ENCODE measurements around the gene LTF.

LTF gene

DNA sequence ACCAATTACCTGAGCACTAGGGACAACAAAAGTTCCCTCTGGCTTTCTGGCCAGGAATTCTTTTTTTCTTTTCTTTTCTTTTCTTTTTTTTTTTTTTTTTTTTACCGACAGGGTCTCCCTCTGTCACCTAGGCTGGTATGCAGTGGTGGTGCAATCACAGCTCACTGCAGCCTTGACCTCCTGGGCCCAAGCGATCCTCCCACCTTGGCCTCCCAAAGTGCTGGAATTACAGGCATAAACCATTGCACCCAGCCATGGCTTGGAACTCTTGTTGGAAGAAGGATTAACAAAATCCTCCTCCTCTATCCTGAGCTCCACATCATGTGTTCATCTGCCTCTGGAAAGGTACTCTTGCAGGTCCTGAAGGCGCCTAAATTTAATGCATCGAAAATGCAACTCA lies 2.9 kb upstream of the LTF start:
- DNase-seq = no peak

DNA sequence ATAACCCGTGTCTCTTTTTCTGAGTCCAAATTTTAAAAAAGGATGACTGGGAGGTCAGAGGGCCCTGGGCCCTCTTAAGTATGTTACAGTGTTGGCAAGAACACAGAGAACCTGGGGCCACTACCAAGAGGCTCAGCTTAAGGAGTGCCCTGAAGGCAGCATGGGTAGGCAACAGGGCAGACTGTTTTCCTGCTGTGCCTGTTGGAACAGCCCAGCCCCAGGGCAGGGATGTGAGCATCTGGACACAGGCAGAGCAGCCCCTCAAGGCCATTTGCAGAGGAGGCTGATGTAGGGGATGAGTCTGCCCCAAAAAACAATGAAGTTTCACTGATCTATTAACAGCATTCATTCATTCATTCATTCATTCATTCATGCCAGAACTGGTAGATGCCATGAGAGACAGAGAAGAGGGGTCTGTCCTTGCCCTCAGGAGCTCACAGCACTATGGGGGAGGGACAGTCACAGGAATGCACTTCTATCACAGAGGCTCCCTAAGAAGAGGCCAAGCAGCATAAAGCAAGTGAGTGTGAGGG lies 2.2 kb upstream of the LTF start:
- no peak for DNase-seq

DNA sequence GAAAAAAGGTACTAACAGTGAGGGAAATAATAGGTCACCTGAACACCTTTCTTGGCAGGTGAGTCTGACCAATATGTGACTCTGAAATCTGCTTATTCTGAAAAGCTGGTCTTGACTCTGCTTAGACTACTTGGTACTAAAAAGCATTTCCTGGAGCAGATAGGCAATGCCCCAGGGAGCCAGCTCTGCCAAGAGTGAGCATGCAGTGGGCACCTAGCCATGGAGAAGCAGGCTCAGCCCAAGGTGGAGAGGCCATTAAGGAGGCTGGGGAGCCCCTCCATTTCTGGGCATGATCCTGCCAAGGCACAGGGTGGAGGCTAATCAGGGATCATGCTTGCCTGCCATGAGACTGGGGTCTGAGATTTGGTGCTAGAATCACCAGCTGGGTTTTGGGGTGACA lies 1.6 kb upstream of the LTF start:
- no peak for DNase-seq

DNA sequence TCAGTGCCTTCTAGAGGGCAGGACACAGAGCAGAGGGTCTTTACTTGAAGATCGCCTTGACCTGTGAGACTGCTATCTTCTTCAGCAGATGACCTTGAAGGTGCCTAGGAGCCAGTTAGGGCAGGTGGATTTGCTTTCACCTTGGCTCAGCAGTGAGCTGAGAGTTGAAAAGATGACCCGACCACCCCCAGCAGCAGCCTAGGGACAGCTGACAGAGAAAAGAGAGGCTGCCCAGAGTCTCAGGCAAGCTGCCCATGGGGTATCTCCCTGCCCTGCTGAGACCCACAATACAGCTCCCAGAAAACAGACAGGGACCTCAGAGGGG lies 453 bp upstream of the LTF start:
- no peak for DNase-seq

DNA sequence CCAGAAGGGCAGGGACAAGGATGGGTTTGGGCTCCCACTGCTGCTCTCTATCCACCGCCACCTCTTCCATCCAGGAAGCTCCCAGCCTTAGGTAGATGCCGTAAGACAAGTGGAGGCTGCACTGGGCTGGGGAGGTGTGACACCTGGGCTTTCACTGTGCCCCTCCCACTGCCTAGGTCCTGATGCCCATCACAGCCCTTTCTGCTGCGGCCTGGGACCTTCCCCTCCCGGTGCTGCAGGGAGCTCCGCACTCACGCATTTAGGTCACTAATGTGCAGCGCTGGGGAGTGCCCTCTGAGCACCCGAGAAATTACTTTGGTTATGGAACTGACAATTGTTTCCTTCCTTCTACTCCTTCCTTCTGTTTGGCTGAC lies 850 bp downstream of the LTF start:
- DNase-seq = no peak

DNA sequence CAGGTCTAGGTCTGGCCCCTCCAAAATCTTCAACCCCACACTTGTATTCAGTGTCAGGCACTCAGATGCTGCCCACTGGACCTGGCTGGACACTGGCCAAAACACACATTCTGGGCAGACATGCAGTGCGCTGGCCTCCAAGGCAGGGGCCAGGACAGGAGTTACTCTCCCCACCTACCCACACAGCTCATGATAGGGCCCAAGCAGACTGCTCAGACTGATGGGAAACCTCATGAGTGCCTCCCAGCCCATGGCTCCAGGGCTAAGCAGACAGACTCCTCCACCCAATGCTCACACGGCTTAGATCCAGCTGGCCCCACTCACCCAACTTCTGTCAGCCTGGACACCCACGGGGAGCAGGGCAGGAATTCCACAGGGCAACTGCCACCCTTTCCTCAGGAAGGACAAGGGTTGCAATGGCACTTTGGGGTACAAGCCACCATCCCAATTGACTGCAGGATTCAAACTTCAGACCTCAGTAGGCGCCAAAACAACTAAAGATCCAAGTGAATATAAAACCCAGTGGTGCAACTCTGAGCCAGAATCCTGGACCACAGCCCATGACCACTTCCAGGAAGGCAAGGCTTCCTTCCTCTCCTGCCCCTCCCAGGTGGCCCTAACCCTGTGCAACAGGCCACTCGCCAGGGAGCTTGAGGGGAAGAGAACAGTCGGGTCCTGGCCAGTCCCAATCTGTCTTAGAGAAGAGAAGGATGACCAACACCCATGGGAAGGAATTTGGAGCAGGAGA lies 1.4 kb downstream of the LTF start:
- DNase-seq = no peak

DNA sequence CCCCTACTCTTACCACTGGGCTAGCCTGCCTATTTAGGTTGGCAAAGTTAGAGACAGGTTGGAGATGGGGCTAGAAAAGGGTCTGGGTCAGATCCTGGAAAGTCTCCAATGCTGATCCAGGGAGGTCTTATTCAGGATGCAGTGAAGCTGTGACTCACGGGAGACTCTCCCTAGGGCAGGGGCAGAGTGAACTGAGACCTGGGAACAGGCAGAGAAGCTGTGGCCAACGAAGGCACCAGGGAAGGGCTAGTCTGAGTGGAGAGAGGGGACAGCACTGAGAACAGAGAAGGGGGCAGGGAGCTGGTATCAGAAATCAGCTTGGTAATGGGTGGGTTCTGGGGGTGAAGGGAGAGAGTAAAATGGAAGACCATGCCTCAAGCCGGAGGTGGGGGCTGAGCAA lies 2.2 kb downstream of the LTF start:
- DNase-seq = no peak

DNA sequence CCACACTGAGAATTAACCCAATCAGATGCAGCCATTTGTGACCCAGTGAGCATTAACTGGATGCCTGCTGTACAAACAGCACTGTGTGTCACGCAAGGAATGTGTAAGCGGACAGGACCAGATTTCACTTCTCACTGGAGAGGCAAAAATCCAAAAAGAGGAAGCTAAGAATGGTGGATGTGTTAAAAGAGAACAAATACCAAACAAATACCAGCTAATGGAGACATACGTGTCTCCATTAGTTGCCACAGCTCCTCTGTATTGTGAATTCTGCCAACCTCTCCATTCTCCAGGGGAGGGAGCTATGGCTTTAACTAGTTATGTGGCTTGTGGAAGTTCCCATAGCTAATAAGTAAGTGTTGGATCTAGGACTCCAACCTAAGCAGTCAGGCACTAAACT lies 2.6 kb downstream of the LTF start:
- no peak for DNase-seq

DNA sequence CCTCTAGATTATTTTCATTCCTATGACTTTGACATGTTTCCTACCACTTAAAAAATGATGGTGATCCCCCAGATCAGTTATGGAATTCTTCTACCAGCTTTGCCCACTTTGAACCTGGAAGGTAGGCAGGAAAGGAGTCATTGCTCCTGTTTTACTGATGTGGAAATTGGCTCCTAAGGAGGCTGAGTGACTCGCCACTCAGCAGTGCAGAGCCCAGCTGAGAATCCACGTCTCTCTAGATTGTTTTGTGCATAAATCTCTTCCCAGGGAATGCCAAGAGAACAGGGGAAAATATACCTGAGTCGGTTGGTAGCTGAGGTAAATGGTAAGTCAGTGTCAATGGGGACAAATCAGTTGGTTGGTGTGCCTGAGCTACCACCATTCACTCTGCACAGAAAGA lies 4.7 kb downstream of the LTF start:
- DNase-seq = no peak

DNA sequence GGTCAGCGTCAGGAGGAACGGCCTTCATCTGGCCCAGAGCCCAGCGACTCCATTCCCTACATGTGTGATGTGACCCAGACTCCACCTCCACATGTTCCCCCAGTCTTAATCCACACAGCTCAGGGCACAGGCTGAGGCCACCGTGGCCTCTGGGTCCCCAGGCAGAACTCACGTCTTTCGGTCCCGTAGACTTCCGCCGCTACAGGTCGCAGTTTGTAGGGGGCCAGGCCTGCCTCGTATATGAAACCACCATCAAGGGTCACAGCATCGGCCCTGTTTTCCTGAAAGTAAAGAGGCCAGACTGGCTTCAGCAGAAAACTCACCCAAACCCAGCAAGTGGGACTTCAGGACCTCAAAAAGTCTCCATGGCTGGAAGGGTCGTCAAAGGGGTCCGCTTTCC lies 8.6 kb downstream of the LTF start:
- no peak for DNase-seq

DNA sequence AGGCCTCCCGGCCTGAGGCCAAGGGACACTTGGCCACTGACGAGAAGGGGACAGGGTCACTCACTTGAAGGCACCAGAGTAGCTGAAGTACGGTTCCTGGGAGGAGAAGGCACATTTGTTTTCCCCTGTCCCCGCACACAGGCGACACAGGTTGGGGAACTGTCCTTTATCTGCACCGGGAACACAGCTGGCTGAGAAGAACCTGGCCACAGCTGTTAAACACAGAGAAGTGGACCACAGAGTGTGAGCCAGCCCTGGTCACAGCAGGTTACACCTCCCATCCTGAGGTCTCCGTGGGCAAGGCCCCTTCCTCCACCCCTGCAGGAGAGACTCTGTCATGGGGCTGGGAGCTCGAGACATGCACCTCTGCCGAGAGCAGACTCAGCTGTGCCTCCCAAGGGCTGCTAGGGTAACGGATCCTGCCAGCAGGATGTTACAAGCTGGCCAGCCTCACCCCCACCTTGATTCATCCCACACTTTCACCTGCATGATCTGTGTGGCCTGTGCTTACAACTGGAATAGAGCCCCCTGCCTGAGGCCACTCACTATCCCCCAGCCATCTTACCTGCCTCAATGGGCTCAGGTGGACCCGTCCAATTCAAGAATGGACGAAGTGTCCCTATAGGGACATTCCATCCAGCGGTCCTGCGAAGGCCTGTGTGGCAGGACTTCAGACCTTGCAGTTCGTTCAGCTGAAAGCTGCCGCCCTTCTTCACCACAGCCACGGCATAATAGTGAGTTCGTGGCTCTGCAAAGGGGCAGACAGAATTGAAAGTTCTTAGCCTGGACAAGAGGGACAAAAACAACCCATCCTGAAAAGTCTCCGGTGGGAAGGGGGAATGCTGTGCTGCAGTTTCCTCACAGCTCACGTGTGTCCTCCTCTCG lies 9.2 kb downstream of the LTF start:
- DNase-seq = no peak

DNA sequence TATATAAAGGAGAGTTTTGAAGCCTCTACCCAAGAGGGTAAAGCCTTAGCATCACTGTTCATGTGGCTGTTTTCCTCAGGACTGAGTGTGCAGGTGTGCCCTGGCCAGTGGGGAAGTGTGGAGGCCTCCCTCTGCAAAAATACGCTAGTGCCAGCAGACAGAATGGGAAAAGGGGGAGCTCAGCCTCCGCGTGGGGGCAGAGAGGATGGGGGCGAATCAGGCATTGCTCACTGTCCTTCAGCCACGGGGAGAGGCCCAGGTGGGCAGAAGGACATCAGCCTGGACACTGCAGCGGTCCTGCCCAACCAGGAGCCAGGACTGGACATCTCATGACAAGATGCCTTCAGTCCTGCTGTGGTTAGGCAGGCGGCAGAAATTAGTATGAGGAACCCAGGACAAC lies 10.1 kb downstream of the LTF start:
- DNase-seq = no peak

DNA sequence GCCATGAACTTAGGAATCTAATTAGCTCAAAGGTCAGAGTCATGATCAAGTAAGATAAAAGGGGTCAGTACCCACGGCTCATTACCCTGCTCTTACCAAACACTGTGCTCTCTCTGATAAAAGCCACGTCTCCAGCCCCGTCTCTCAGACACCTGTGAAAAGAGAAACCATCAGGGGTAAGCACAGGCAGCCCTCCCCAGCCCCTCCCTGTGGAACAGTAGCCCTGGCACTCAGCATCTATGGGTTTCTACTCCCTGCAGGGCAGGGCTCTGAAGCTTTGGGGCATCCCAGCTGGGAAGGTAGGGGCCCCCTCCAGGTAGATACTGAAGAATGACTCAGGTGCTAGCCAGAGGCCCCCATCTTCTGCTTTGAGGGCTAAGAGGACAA lies 10.5 kb downstream of the LTF start:
- DNase-seq = no peak

DNA sequence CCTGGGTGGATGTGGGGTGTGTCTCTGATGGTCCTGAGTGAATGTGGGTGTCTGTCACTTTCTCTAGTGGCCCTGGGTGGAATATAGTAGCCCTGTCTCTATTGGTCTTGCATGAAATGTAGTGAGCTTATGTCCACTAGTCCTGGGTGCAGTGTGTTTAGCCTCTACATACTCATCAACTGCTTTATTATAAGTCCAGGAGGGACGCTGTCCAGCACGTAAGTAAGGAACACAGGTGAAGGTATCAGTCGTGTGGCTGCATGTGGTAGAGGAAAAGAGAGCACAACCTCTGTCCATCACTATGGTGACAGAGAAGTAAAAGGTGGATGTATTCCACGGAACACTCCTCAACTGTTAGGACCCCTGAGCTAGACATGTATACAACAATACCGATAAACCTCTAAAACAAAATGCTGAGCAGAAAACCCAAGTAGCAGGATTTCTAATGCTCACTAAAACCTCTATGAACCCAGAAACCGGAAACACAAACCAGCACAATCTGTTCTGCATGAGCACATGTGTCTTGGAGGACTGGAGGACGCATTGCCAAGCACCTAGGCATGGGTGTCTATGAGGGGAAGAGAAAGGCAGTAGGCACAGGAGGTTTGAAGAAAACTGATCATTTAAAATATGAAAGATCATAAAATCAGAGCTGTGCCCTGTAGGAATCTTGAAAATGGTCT lies 11.0 kb downstream of the LTF start:
- DNase-seq = no peak

DNA sequence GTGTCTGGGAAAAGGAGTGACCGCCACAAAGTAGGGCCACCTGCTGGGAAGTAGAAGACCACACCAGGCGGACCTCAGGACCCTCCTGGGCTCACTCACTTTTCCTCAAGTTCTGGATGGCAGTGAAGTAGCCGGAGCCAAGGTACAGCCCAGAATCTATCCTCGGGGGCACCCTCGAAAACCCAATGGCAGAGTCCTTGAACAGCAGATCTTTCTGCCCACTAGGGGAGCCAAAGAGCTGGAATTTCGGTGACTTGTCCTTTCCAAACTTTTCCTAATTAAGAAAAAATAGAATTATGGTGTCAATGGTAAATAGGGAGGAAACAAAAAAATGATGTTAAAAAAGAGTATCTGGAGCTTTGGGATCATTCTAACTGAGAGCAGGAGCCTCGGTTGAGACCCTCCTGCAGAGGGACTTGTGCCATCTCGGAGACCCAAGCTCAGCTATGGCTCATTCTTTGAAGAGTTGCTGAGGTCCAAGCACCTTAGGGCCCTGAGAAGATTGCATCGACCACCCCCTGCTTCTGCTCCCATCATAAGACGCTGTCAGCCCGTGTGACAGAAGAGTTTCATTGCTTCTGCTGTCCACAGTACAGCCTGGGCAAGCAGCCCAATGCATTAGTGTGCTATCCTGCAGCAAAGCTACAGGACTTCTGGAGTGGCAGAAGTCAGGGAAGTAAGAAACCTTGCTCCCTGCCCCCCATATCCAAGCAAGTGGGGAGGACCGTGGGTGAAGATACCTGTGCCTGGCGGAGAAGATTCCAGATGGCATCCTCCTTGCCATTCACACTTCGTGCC lies 14.8 kb downstream of the LTF start:
- DNase-seq = no peak

DNA sequence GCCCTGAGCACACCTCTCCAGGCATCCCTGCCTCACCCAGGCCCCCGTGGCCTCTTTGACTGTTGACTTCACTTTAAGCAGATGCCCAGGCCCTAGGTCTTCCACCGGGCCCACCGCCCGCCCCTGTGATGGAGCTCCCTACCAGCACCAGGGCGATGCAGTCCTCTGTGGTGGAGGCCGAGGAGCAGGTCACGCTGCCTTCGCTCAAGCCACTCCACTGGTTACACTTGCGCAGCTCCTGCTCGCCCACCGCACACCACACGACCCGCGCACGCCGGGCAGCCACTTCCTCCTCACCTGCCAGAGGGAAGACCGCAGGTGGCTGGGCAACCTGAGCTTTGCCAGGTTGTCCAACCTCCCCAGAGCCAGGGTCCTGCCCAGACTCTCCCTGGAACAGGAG lies 16.0 kb downstream of the LTF start:
- no peak for DNase-seq

DNA sequence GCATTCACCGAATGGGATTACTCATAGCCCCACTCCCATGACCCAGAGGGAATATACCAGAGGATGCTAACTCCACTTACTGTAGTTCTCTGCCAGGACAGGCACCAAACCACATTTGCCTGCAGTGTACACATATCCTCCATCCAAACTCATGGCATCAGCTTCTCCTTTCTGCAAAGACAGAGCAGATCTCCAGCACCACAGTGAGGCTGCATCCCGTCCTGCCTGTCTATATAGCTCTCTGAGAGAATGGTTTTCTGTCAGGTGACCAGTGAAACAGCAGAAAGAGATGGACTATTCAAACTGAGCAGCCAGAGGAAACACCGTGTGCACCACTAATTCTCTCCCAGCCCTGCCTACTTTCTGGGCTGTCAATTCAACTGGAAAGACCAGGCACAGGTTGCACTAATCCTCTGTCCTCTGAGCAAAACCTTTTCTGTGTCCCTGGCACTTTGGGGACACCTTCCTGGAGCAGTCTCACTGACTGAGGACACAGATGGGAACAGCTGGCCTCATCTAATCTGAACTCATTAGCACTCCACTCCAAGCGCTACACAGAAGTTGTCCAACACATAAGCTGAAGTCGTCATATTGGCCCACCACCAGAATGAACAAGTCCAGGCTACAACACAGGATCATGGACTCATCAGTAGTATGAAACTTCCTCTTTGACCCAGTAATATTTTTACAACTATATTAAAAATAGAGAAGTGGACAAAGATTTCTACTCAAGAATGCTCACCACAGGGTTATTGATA lies 17.3 kb downstream of the LTF start:
- no peak for DNase-seq

DNA sequence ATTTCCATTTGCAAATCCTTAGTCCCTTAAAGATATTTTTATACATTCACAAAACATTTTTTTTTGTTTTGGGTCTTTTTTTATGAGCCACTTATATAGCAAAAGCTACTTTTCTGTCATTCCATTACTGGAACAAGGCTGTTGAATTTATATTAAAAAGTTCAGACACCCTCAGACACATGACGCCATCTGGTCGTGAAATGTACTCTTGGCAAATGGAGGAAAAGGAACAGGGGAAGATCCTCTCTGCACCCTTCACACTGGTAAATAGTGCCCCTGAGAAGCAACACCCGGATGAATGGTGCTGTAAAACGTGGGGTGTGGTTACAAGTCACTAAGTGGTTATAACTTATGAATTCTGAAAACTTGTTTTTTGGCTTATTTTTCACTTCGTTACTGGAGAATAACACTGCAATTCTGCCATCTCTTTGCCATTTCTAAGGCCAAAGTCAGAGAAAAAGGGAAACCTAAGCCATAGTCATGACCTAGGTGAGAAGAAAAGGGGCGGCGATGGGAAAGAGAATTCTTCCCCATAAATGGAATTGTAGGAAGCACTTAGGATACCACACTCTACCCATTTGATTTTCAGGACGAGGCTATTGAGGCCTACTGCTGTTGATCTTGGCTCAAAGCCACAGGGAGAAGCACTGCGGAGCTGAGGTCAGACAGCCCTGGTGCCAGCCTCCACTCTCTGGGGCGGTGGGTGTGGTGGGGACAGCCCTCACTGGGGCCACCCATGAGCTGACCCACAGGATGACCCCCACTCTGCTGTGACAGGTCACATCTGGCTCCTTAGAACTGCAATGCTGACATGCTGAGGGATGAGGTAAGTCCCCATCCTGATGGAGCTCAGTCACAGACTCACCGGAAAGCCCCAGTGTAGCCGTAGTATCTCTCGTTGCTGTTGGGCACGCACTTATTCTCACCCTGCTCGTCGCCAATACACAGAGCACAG lies 21.9 kb downstream of the LTF start:
- no peak for DNase-seq

DNA sequence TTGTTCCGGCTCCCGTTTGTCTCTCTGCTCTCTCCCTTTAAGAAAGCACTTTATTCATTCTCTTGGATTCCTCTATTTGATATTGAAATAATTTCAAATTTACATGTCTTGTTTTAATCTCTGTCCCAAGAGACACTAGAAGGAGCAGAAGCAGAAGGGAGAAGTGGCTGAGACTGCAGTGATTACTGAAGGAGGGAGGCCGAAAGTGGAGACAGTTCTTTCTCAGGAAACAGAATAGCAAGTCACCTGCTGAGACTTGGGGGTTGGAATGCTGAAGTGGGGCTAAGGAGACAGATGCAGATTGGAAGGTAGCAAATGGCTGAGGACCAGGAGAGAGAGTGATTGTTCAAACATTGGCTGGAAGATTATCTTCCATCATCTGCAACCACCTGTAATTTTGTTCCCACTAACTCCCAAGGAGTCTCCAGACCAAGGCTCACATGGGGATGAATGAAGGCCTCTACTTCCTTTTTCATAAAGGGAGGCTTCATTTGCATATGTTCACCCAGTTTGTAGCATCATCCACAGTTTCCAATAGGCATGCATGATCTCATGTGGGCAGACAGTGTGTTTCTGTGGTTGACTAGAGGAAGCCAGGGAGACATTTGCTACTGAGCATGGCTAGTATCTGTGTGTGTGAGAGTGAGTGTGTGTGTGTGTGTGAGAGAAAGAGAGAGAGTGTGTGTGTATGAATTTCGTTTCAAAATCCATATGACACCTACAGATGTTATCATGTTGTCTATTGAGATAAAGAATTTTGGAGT lies 24.0 kb downstream of the LTF start:
- no peak for DNase-seq

DNA sequence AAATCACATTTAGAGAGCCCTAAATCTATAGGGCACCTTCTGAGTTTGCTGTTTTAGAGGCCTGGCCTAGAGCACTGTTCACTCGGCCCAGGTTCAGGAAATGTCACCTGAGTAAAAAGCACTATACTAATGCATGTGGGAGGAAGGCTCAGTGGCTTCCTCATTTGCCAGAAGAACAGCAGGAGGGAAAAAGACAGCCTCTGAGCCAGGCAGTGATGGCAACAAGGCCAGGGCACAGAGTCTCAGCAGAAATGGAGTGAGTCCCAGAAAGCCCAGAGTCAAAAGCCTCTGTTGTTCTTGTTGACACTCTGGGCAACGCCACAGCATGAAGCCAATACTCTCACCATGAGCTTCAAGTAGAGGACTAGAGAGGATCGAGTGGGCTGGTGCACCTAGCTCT lies 25.9 kb downstream of the LTF start:
- DNase-seq = no peak

Data from stimulated activated CD4-positive, alpha-beta T cell treated with anti-CD3 and anti-CD28 coated beads, Interleukin-12 subunit alpha, Interleukin-12 subunit beta, amount 100 ng/mL, for 4 hours (primary cell).